HepG2 (cell line): Measurements from ENCODE around the gene STMN3. TPM values are rescaled to one million over a fixed set of nuclear protein-coding genes. Genes with fewer than 3 reads are reported as not detected.

Source experiments
- GABPA ChIP-seq, 2 experiments: IDR thresholded peaks; 2 replicates each; pipeline ENCODE4 v1.6.1; 2011 to 2016; ENCODE audit warnings: low read depth in 2 of 2, low read length in 1 of 2, missing biosample characterization in 1 of 2, missing genetic modification characterization in 1 of 2
- KDM5B ChIP-seq: sonication (generic); formaldehyde crosslinking; IDR thresholded peaks from 2 replicates; pipeline ENCODE4 v1.4.0; 2020; ENCODE audit warnings: missing genetic modification reagents, mild to moderate bottlenecking, borderline replicate concordance
- MEIS2 ChIP-seq: sonication (generic); formaldehyde crosslinking; IDR thresholded peaks from 2 replicates; pipeline ENCODE4 v1.9.0; 2021; ENCODE audit warnings: mild to moderate bottlenecking, missing genetic modification reagents
- NR2F2 ChIP-seq: IDR thresholded peaks from 2 replicates; pipeline ENCODE4 v1.6.1; 2012; ENCODE audit warnings: low read depth, inconsistent platforms, borderline replicate concordance
- POLR2G ChIP-seq: fragments of 200-400 bp; formaldehyde crosslinking; IDR thresholded peaks from 2 replicates; pipeline ENCODE4 v1.6.1; 2018; ENCODE audit warnings: mild to moderate bottlenecking, low read depth, low read length, moderate library complexity
- SETDB1 ChIP-seq: sonication (generic); formaldehyde crosslinking; IDR thresholded peaks from 2 replicates; pipeline ENCODE4 v1.5.1; 2020; ENCODE audit warnings: missing genetic modification reagents, mild to moderate bottlenecking, borderline replicate concordance
- SIX4 ChIP-seq: sonication (generic); formaldehyde crosslinking; IDR thresholded peaks from 2 replicates; pipeline ENCODE4 v1.4.0; 2020; ENCODE audit warnings: missing genetic modification reagents
- TBP ChIP-seq: sonication (generic); formaldehyde crosslinking; IDR thresholded peaks from 2 replicates; pipeline ENCODE4 v1.5.0; 2020; ENCODE audit warnings: missing genetic modification reagents
- ZNF101 ChIP-seq: sonication (generic); formaldehyde crosslinking; IDR thresholded peaks from 2 replicates; pipeline ENCODE4 v1.4.0; 2020; ENCODE audit warnings: mild to moderate bottlenecking, low read depth, missing genetic modification reagents, borderline replicate concordance
- ZNF460 ChIP-seq: sonication (generic); formaldehyde crosslinking; IDR thresholded peaks from 2 replicates; pipeline ENCODE4 v1.5.1; 2020; ENCODE audit warnings: missing genetic modification reagents, mild to moderate bottlenecking, borderline replicate concordance
- ZNF558 ChIP-seq: sonication (generic); formaldehyde crosslinking; IDR thresholded peaks from 2 replicates; pipeline ENCODE4 v1.9.0; 2022; ENCODE audit warnings: mild to moderate bottlenecking, missing genetic modification reagents, borderline replicate concordance
- ZSCAN20 ChIP-seq: sonication (generic); formaldehyde crosslinking; IDR thresholded peaks from 2 replicates; pipeline ENCODE4 v1.4.0; 2020; ENCODE audit warnings: missing genetic modification reagents, mild to moderate bottlenecking, borderline replicate concordance
- ZSCAN29 ChIP-seq: sonication (generic); formaldehyde crosslinking; conservative IDR thresholded peaks from 2 replicates; pipeline ENCODE4 v1.4.0; 2020; ENCODE audit warnings: mild to moderate bottlenecking, missing genetic modification reagents
- ZSCAN9 ChIP-seq: IDR thresholded peaks from 2 replicates; pipeline ENCODE4 v1.6.1; 2016; ENCODE audit warnings: borderline replicate concordance
- polyA plus RNA-seq, 8 experiments: library from polyadenylated mRNA; depleted of rRNA in 3 of 8; stranded (reverse) in 7 of 8; unstranded in 1 of 8; fragments of >200 nt; fragmentation: Illumina TruSeq in 4 of 8; extraction: Trizol in 4 of 8; gene quantifications; 2 replicates each; pipeline versions ENCODE4 v1.2.1 to v1.2.3, GENCODE V29; 2011 to 2016; ENCODE audit warnings: low read depth in 4 of 8, missing spikeins in 1 of 8, mixed read lengths in 1 of 8; ENCODE audit not compliant: insufficient read depth in 1 of 8
- total RNA-seq, 5 experiments: library from RNA; depleted of rRNA; stranded (reverse); fragments of >200 nt; fragmentation: Illumina TruSeq; extraction: Trizol; gene quantifications; 2 replicates each; pipeline ENCODE4 v1.2.3, GENCODE V29; 2016; ENCODE audit warnings: low read depth in 1 of 5
- TF ChIP-seq, protein P1 (sequence below): sonication (generic); formaldehyde crosslinking; IDR thresholded peaks from 2 replicates; pipeline ENCODE4 v1.5.0; 2020; ENCODE audit warnings: missing genetic modification reagents
- TF ChIP-seq, protein P2 (sequence below): sonication (generic); formaldehyde crosslinking; IDR thresholded peaks from 2 replicates; pipeline ENCODE4 v1.4.0; 2020; ENCODE audit warnings: mild to moderate bottlenecking, missing genetic modification reagents, borderline replicate concordance
- TF ChIP-seq, protein P3 (sequence below): IDR thresholded peaks from 2 replicates; pipeline ENCODE4 v1.6.1; 2016
- TF ChIP-seq, protein P4 (sequence below): sonication (generic); formaldehyde crosslinking; IDR thresholded peaks from 2 replicates; pipeline ENCODE4 v1.4.0; 2020; ENCODE audit warnings: missing genetic modification reagents

The STMN3 gene
- total and polyA plus RNA-seq, 2 of the 13 experiments (the other 11 are each of a cell fraction or from before 2014, with no cell fraction given) = 21.0 to 48.3 TPM

DNA sequence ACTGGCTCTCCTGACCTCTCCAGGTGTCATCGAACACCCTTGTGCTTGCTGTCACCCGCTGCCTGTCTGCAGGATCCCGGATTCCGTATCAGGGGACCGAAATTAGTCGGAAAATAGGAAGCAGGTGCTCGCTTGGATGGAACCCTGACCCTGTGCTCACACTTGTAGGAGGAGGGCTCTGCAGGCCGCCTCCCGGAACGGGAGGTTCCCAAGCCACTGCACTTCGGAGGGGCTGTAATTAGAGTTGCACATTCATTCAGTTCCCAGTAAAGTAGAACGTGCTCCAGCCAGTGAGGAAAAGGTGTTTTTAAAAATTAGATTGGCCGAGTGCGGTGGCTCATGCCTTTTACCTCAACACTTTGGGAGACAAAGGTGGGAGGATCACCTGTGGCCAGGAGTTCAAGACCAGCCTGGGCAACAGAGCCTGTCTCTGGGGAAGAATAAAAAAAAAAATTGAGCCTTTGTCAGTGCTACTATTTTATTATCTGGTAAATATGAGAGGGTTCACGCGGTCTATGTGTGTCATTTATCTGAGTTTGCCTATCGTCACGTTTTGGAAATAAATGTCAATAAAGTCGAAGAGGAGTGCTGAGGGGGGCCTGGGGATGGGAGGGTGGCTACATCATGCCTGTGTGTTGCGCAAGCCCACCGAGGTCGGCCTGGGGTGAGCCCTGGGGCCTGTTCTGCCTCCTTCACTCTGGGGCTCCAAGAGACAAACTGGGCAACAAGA, 24.8 kb downstream of the STMN3 start (continued):
- TF ChIP-seq TBP (CRISPR knock-in tag) = 0 out of 2 replicates have a peak, but pooled peaks have one; percentile 59
- peak; percentile 90; the same call in 1 of the 2 replicates for TF ChIP-seq ZSCAN9 (CRISPR knock-in tag)
- TF ChIP-seq, protein P1, sequence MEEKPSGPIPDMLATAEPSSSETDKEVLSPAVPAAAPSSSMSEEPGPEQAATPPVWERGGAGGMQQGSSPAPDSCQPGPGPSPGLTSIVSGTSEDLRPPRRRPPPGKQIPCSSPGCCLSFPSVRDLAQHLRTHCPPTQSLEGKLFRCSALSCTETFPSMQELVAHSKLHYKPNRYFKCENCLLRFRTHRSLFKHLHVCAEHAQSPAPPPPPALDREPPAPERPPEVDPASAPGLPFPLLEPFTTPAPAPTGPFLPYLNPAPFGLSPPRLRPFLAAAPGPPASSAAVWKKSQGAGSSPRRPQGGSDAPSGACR (CRISPR knock-in tag) = peak; percentile 65; the same call in 1 of the 2 replicates
- TF ChIP-seq ZNF101 (CRISPR knock-in tag) = 0 out of 2 replicates have a peak, but pooled peaks have one; percentile 88
- 0 out of 2 replicates have a peak, but pooled peaks have one; percentile 64 for TF ChIP-seq NR2F2
- peak; percentile 95 for TF ChIP-seq ZSCAN20 (CRISPR knock-in tag)
- no peak for TF ChIP-seq SETDB1 (CRISPR knock-in tag)
- peak; percentile 95; the same call in 1 of the 2 replicates for TF ChIP-seq ZSCAN29
- peak; percentile 83; the same call in 1 of the 2 replicates for TF ChIP-seq SIX4 (CRISPR knock-in tag)
- TF ChIP-seq ZNF558 (CRISPR knock-in tag) = no peak; the same call in 1 of the 2 replicates
- peak; percentile 94 for TF ChIP-seq POLR2G
- TF ChIP-seq, protein P2, sequence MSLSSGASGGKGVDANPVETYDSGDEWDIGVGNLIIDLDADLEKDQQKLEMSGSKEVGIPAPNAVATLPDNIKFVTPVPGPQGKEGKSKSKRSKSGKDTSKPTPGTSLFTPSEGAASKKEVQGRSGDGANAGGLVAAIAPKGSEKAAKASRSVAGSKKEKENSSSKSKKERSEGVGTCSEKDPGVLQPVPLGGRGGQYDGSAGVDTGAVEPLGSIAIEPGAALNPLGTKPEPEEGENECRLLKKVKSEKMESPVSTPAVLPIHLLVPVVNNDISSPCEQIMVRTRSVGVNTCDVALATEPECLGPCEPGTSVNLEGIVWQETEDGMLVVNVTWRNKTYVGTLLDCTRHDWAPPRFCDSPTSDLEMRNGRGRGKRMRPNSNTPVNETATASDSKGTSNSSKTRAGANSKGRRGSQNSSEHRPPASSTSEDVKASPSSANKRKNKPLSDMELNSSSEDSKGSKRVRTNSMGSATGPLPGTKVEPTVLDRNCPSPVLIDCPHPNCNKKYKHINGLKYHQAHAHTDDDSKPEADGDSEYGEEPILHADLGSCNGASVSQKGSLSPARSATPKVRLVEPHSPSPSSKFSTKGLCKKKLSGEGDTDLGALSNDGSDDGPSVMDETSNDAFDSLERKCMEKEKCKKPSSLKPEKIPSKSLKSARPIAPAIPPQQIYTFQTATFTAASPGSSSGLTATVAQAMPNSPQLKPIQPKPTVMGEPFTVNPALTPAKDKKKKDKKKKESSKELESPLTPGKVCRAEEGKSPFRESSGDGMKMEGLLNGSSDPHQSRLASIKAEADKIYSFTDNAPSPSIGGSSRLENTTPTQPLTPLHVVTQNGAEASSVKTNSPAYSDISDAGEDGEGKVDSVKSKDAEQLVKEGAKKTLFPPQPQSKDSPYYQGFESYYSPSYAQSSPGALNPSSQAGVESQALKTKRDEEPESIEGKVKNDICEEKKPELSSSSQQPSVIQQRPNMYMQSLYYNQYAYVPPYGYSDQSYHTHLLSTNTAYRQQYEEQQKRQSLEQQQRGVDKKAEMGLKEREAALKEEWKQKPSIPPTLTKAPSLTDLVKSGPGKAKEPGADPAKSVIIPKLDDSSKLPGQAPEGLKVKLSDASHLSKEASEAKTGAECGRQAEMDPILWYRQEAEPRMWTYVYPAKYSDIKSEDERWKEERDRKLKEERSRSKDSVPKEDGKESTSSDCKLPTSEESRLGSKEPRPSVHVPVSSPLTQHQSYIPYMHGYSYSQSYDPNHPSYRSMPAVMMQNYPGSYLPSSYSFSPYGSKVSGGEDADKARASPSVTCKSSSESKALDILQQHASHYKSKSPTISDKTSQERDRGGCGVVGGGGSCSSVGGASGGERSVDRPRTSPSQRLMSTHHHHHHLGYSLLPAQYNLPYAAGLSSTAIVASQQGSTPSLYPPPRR (CRISPR knock-in tag) = peak; percentile 54
- TF ChIP-seq KDM5B (CRISPR knock-in tag) = peak; percentile 84
- peak; percentile 70; the same call in 1 of the 2 replicates for TF ChIP-seq MEIS2 (CRISPR knock-in tag)
- no peak; the same call in 1 of the 2 replicates for TF ChIP-seq ZNF460 (CRISPR knock-in tag)
- TF ChIP-seq, protein P3, sequence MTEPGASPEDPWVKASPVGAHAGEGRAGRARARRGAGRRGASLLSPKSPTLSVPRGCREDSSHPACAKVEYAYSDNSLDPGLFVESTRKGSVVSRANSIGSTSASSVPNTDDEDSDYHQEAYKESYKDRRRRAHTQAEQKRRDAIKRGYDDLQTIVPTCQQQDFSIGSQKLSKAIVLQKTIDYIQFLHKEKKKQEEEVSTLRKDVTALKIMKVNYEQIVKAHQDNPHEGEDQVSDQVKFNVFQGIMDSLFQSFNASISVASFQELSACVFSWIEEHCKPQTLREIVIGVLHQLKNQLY (CRISPR knock-in tag) = peak; percentile 21; the same call in 1 of the 2 replicates
- TF ChIP-seq GABPA (IDR thresholded peaks at IDR 0.05; ENCODE audit: low read depth, low read length) = peak; percentile 71
- peak; percentile 94 for TF ChIP-seq GABPA (CRISPR knock-in tag; IDR thresholded peaks at IDR 0.05; ENCODE audit: low read depth)
- TF ChIP-seq, protein P4, sequence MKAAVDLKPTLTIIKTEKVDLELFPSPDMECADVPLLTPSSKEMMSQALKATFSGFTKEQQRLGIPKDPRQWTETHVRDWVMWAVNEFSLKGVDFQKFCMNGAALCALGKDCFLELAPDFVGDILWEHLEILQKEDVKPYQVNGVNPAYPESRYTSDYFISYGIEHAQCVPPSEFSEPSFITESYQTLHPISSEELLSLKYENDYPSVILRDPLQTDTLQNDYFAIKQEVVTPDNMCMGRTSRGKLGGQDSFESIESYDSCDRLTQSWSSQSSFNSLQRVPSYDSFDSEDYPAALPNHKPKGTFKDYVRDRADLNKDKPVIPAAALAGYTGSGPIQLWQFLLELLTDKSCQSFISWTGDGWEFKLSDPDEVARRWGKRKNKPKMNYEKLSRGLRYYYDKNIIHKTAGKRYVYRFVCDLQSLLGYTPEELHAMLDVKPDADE (CRISPR knock-in tag) = no peak; the same call in none of the 2 replicates
